Lower leg skin (tissue), 3 donors: Measurements from ENCODE around the gene TSTD1.

Experiments
- CTCF ChIP-seq, 3 donors: fragments of 450-650 bp; IDR thresholded peaks; one replicate each; pipeline ENCODE4 v1.5.1; 2016; ENCODE audit warnings: antibody characterized with exemption in 3 of 3, mild to moderate bottlenecking in 3 of 3, moderate library complexity in 2 of 3
- POLR2A ChIP-seq, 2 donors: fragments of 450-650 bp; IDR thresholded peaks; one replicate each; pipeline ENCODE4 v1.6.1; 2016 to 2017; ENCODE audit warnings: antibody characterized with exemption in 2 of 2, mild to moderate bottlenecking in 1 of 2, moderate library complexity in 1 of 2

GRCh38 chr1:161048949-161049722, 10.4 kb upstream of the TSTD1 start:
- TF ChIP-seq POLR2A (IDR thresholded peaks at IDR 0.05) (no peak), CTCF (IDR thresholded peaks at IDR 0.05) (no peak)
